Jurkat, Clone E6-1 (cell line): ENCODE data around the gene SPNS2.
A peak's percentile ranks its signal among the peaks of the same experiment; 100 is the strongest.

Source experiments
- DNase-seq: peaks from one replicate; pipeline ENCODE4 v3.0.0-alpha.2; 2011; ENCODE audit warnings: low read depth, low spot score
- H3K4me3 ChIP-seq: 2 replicates; pipeline ENCODE4 v1.5.1; 2011; ENCODE audit warnings: mild to moderate bottlenecking, low read length, control low read depth, moderate library complexity

Gene SPNS2

GRCh38 chr17:4500191-4500571 is 1.5 kb downstream of the SPNS2 start:
- DNase-seq = no peak
- peak overlapping the region; percentile 53 for H3K4me3 ChIP-seq

GRCh38 chr17:4501295-4501949 is 2.7 kb downstream of the SPNS2 start:
- no peak overlapping the region for H3K4me3 ChIP-seq
- DNase-seq = no peak

- H3K4me3 ChIP-seq = no peak overlapping the region
- no peak for DNase-seq
Observed at GRCh38 chr17:4502466-4503154, 3.9 kb downstream of the SPNS2 start.

GRCh38 chr17:4503283-4504025 is 4.8 kb downstream of the SPNS2 start:
- DNase-seq = peak; percentile 19
- H3K4me3 ChIP-seq = peak overlapping the region; percentile 31; the same call in 1 of the 2 replicates

DNA sequence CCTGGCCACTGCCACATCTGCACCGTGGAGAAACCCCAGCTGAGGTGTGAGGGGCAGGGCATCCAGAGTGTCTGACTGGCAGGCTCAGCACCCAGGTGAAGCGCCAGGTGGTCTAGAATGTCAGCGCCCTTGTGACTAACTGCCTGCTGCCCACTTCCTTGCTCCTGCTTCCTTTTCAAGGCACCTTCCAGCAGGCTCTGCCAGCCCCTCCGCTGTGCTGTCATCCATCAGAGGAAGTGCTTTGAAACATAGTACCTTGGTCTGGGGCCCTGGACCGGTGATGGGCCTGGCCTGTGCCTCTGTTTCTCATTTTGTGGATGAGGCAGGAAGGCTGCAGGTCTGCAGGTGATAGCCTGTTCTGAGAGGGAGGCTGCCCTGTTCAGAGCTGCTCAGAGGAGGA is 5.5 kb downstream of the SPNS2 start:
- DNase-seq = peak; percentile 80

DNA sequence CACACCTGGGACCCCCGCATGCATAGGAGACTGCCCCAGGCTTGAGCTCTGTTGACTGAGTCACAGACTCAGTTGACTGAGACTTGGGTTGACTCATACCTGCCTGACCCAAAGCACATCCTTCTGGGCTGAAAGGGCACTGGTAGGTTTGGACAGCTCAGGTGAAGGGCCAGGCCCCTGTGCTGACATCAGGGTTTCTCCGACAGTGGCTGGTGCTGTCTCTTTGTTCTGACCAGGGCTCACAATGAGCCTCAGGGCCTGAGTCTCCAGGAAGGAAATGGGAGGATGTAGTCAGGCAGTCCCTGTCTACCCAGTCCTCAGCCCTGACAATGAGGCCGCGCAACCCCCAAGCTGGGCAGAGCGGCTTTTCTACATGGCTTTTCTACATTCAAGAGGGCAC is 6.5 kb downstream of the SPNS2 start:
- no peak overlapping the region for H3K4me3 ChIP-seq
- no peak for DNase-seq

More for the DNA sequence above, 5.5 kb downstream of the SPNS2 start:
- peak overlapping the region; percentile 31 for H3K4me3 ChIP-seq

- no peak overlapping the region for H3K4me3 ChIP-seq
- DNase-seq = peak; percentile 17
Observed at GRCh38 chr17:4506175-4506813, 7.6 kb downstream of the SPNS2 start.

DNA sequence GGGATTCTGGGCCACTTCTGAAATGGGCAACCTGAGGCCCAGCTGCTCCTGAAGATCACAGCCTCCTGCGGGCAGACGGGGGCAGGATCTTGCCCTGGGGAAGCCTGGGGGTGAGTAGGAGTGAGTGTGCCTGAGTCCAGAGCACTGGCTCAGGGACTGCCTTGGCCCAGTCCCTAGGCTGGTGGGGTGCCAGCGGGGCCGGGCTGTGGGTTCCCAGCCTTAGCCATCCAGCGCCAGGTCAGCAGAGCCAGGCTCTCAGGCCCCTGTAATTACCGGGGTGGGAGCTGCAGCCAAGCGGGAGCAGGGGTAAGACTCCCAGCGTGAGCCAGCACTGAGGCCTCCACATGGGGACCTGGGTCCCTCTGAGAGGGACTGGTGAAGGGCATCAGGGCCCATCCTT is 8.2 kb downstream of the SPNS2 start:
- DNase-seq = no peak

GRCh38 chr17:4507361-4508111 is 8.9 kb downstream of the SPNS2 start:
- H3K4me3 ChIP-seq = no peak overlapping the region

More for the DNA sequence above, 8.2 kb downstream of the SPNS2 start:
- H3K4me3 ChIP-seq = no peak overlapping the region

GRCh38 chr17:4508207-4508606 is 9.5 kb downstream of the SPNS2 start:
- no peak for DNase-seq
- H3K4me3 ChIP-seq = no peak overlapping the region

More at GRCh38 chr17:4507361-4508111, 8.9 kb downstream of the SPNS2 start:
- no peak for DNase-seq

DNA sequence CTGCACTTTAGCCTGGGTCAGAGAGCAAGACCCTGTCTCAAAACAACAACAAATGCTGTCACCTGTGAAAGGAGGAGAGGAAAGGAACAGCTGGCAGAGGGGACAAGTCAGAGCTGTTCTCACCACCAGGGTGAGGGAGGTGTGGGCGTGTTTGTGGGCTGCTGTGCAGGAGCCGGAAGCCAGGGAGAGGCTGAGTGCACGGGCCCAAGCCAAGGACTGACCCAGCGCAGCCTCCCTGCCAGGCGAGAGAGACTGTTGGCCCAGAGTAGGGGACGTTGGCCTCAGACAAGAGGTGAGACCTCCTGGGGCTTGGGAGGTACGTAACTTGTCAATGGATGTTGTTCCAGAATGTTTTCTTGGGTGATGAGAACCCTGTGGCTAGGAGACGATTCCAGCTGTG is 10.7 kb downstream of the SPNS2 start:
- no peak overlapping the region for H3K4me3 ChIP-seq
- peak; percentile 25 for DNase-seq

GRCh38 chr17:4509923-4510617 is 11.4 kb downstream of the SPNS2 start:
- no peak for DNase-seq
- H3K4me3 ChIP-seq = no peak overlapping the region

- H3K4me3 ChIP-seq = no peak overlapping the region
- no peak for DNase-seq
Observed at GRCh38 chr17:4510618-4510941, 11.9 kb downstream of the SPNS2 start.

- no peak for DNase-seq
Observed at GRCh38 chr17:4511199-4511932, 12.7 kb downstream of the SPNS2 start.

GRCh38 chr17:4512156-4513112 is 13.8 kb downstream of the SPNS2 start:
- DNase-seq = no peak
- H3K4me3 ChIP-seq = no peak overlapping the region

More at GRCh38 chr17:4511199-4511932, 12.7 kb downstream of the SPNS2 start:
- no peak overlapping the region for H3K4me3 ChIP-seq

DNA sequence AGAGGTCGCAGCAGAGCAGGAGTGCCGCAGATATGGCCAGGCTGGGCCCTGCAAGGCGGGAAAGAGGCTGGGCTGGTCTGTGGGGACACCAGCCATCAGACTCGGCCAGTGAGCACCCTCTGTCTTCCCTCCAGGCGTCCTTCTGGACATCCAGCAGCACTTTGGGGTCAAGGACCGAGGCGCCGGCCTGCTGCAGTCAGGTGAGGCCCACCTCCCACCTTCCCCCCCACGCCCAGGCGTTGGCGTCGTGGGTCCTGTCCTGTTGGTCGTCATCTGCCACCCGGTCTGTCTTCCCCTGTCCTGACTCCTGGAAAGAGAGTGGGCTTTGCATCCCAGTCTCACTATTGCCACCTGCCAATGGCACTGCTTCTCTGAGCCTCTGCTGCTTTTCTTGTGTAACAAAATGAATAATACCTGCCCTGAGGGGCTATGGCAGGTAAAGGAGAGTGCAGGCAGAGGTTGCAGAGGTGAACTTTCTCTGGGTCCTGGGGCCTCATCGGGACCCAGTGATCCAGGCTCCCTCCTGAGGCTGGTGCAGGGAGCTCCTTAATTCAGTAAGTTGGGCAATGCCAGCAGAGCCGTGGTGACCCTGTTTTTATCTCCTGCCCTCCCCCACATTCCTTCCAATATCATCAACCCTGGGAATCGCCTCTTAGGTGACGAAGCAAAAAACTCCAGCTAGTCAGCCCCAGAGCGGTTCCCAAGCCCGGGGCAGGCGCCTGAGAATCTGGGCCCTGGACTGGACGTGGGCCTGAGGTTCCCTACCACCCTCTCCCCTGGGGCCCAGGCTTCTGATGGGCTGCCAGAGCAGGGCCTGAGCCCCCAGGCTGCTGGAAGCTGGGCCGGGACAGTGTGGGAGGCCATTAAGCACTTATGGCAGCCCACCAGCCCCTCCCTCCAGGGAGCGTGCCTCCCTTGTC is 14.7 kb downstream of the SPNS2 start:
- H3K4me3 ChIP-seq = no peak overlapping the region
- DNase-seq = no peak
